K562 (cell line): ENCODE data around the gene PYGO2. TPM values are rescaled to one million over a fixed set of nuclear protein-coding genes. Genes with fewer than 3 reads are reported as not detected.

Source experiments
- HMG20B ChIP-seq: fragments of 250-450 bp; sonication (Bioruptor Pico); IDR thresholded peaks from 2 replicates; pipeline ENCODE4 v1.5.0; 2021; ENCODE audit warnings: mild to moderate bottlenecking
- HOXB6 ChIP-seq: fragments of 250-450 bp; sonication (Bioruptor Pico); IDR thresholded peaks from 2 replicates; pipeline ENCODE4 v1.5.1; 2022; ENCODE audit warnings: mild to moderate bottlenecking, borderline replicate concordance
- JUNB ChIP-seq: fragments of 450-650 bp; formaldehyde crosslinking; conservative IDR thresholded peaks from 2 replicates; pipeline ENCODE4 v1.4.0; 2020; ENCODE audit warnings: mild to moderate bottlenecking
- KAT2B ChIP-seq: IDR thresholded peaks from one replicate; pipeline ENCODE4 v1.6.1; 2012; ENCODE audit warnings: low read depth, mild to moderate bottlenecking, control low read depth, inconsistent platforms, low read length, moderate library complexity
- KLF16 ChIP-seq: IDR thresholded peaks from 2 replicates; pipeline ENCODE4 v1.6.1; 2016; ENCODE audit warnings: antibody characterized with exemption
- MEF2D ChIP-seq: conservative IDR thresholded peaks from 2 replicates; pipeline ENCODE4 v1.6.1; 2016; ENCODE audit warnings: low read depth, missing genetic modification characterization, missing compliant biosample characterization
- UBTF ChIP-seq, 2 experiments: IDR thresholded peaks; 2 replicates each; pipeline ENCODE4 v1.6.1; 2012; ENCODE audit warnings: improper control_type of control experiment in 2 of 2, low read depth in 2 of 2, low read length in 2 of 2, borderline replicate concordance in 1 of 2
- YBX1 ChIP-seq: fragments of 450-650 bp; IDR thresholded peaks from 2 replicates; pipeline ENCODE4 v1.7.1; 2016; ENCODE audit warnings: mild to moderate bottlenecking
- ZBTB40 ChIP-seq, 2 experiments: fragments of 450-650 bp in 1 of 2; sonication (generic) in 1 of 2; formaldehyde crosslinking in 1 of 2; IDR thresholded peaks; 2 replicates each; pipeline versions ENCODE4 v1.7.1 to v1.9.0; 2016 to 2022; ENCODE audit warnings: inconsistent platforms in 1 of 2, mild to moderate bottlenecking in 1 of 2, missing genetic modification reagents in 1 of 2
- ZNF384 ChIP-seq: IDR thresholded peaks from 2 replicates; pipeline ENCODE4 v1.6.1; 2012; ENCODE audit warnings: low read depth, low read length, improper control_type of control experiment
- ZNF518B ChIP-seq: fragments of 250-450 bp; sonication (Bioruptor Pico); IDR thresholded peaks from 2 replicates; pipeline ENCODE4 v1.5.0; 2021; ENCODE audit warnings: mild to moderate bottlenecking, moderate library complexity
- ZNF583 ChIP-seq: fragments of 250-450 bp; sonication (Bioruptor Pico); IDR thresholded peaks from 2 replicates; pipeline ENCODE4 v1.4.0; 2020
- polyA plus RNA-seq, 8 experiments: library from polyadenylated mRNA; depleted of rRNA in 4 of 8; stranded (reverse) in 5 of 8; unstranded in 3 of 8; fragments of >200 nt; fragmentation: Nextera tagmentation in 2 of 8; fragmentation: Illumina TruSeq in 1 of 8; extraction: Ambion mirVana in 2 of 8; extraction: Trizol in 1 of 8; gene quantifications; 2 replicates each; pipeline versions ENCODE4 v1.2.1 to v1.2.3, GENCODE V29; 2011 to 2014; ENCODE audit warnings: inconsistent platforms in 1 of 8, missing spikeins in 1 of 8
- total RNA-seq, 7 experiments: library from RNA; depleted of rRNA in 6 of 7; stranded (reverse); fragments of >200 nt in 6 of 7; fragmentation: Illumina TruSeq in 2 of 7; extraction: Trizol in 2 of 7; gene quantifications; 2 replicates each; pipeline versions ENCODE4 v1.2.1 to v1.2.3, GENCODE V29; 2011 to 2021; ENCODE audit warnings: low replicate concordance in 1 of 7

PYGO2 gene
- total and polyA plus RNA-seq, 9 of the 15 experiments (the other 6 are each of a cell fraction or from before 2014, with no cell fraction given): 8.3 to 36.2 (median 18.2) TPM

- TF ChIP-seq UBTF (IDR thresholded peaks at IDR 0.05; ENCODE audit: borderline replicate concordance in 1 of 2, low read depth in 2 of 2, low read length in 2 of 2) (0 out of 4 replicates have a peak, but pooled peaks of 1 of the 2 experiments have one; percentile 49), JUNB (CRISPR knock-in tag) (no peak), MEF2D (peak; percentile 9; the same call in 1 of the 2 replicates), ZNF518B (CRISPR knock-in tag) (no peak), ZNF583 (no peak), KLF16 (no peak), HMG20B (CRISPR knock-in tag) (no peak), HOXB6 (CRISPR knock-in tag) (no peak), KAT2B (no peak), ZBTB40 (IDR thresholded peaks at IDR 0.05) (no peak), ZBTB40 (CRISPR knock-in tag; IDR thresholded peaks at IDR 0.05) (no peak), YBX1 (no peak), ZNF384 (no peak)
Observed at GRCh38 chr1:155001675-155002463, 40.3 kb upstream of the PYGO2 start (continued).
